Measurements from ENCODE around the gene ITGA7. TPM values are rescaled to one million over a fixed set of nuclear protein-coding genes. Genes with fewer than 3 reads are reported as not detected.
"Not testable (repeated sequence)": the region's sequence is repeated elsewhere in the genome, so short reads cannot be mapped to it uniquely, and the experiment has no call there.

The ITGA7 gene
- total RNA-seq, 1 donor from 2014 or later = 536 TPM

GRCh38 chr12:55652352-55652751 is 55.4 kb downstream of the ITGA7 start:
- no peak for DNase-seq (ENCODE audit: low spot score)

GRCh38 chr12:55651299-55651683 is 56.4 kb downstream of the ITGA7 start:
- DNase-seq (ENCODE audit: low spot score) = no peak

GRCh38 chr12:55650620-55651298 is 56.9 kb downstream of the ITGA7 start:
- not testable (repeated sequence) for DNase-seq (ENCODE audit: low spot score)

GRCh38 chr12:55647027-55647426 is 60.7 kb downstream of the ITGA7 start:
- DNase-seq (ENCODE audit: low spot score) = no peak

- DNase-seq (ENCODE audit: low spot score) = no peak
These were observed 63.1 kb downstream of the ITGA7 start for GRCh38 chr12:55644591-55644990.

GRCh38 chr12:55642669-55643068 is 65.0 kb downstream of the ITGA7 start:
- DNase-seq (ENCODE audit: low spot score) = no peak

- no peak for DNase-seq (ENCODE audit: low spot score)
These were observed 65.4 kb downstream of the ITGA7 start for GRCh38 chr12:55642267-55642666.

- no peak for DNase-seq (ENCODE audit: low spot score)
These were observed 66.1 kb downstream of the ITGA7 start for GRCh38 chr12:55641595-55641994.

GRCh38 chr12:55637467-55637866 is 70.2 kb downstream of the ITGA7 start:
- no peak for DNase-seq (ENCODE audit: low spot score)

- no peak for DNase-seq (ENCODE audit: low spot score)
These were observed 70.9 kb downstream of the ITGA7 start, which contains the start of gene OR10P1 for GRCh38 chr12:55636853-55637252. OR10P1 (plus strand) TSS chr12:55636892; CDS start chr12:55636892, 0 bp downstream.

- no peak for DNase-seq (ENCODE audit: low spot score)
These were observed 71.5 kb downstream of the ITGA7 start for GRCh38 chr12:55636116-55636655.

Other genes with a start within 250 kb of the ITGA7 start
- gene OR6C70, start 237.8 kb downstream of the ITGA7 start, total RNA-seq = not detected
- gene OR6C68, start 215.5 kb downstream of the ITGA7 start, total RNA-seq = not detected
- gene OR6C4, start 158.3 kb downstream of the ITGA7 start, total RNA-seq = not detected
- not detected for gene OR2AP1, start 135.4 kb downstream of the ITGA7 start, total RNA-seq
- not detected for gene OR10P1, start 71.0 kb downstream of the ITGA7 start, total RNA-seq
- 136 TPM for gene BLOC1S1, start 8.1 kb upstream of the ITGA7 start, total RNA-seq
- 123 TPM for gene RDH5, start 12.5 kb upstream of the ITGA7 start, total RNA-seq
- 1,545 TPM for gene CD63, start 21.1 kb upstream of the ITGA7 start, total RNA-seq
- 5.8 TPM for gene GDF11, start 35.2 kb upstream of the ITGA7 start, total RNA-seq
- 39.0 TPM for gene SARNP, start 109.8 kb upstream of the ITGA7 start, total RNA-seq
- 49.7 TPM for gene ORMDL2, start 110.1 kb upstream of the ITGA7 start, total RNA-seq
- 28.1 TPM for gene DNAJC14, start 121.7 kb upstream of the ITGA7 start, total RNA-seq
- gene MMP19, start 135.0 kb upstream of the ITGA7 start, total RNA-seq = 774 TPM
- gene PYM1, start 220.0 kb upstream of the ITGA7 start, total RNA-seq = 30.5 TPM
- gene DGKA, start 223.3 kb upstream of the ITGA7 start, total RNA-seq = 32.4 TPM